Parathyroid adenoma (tissue), 2 donors: Measurements from ENCODE around the gene NIN.

ENCODE experiments used
- H2AFZ ChIP-seq: fragments of 300-600 bp; sonication (generic); one replicate; pipeline ENCODE4 v1.7.0; 2017; ENCODE audit warnings: antibody characterized with exemption, mild to moderate bottlenecking
- H3K27ac ChIP-seq: fragments of 300-600 bp; sonication (generic); one replicate; pipeline ENCODE4 v1.7.0; 2017
- H3K27me3 ChIP-seq: fragments of 300-600 bp; sonication (generic); one replicate; pipeline ENCODE4 v1.7.0; 2017; ENCODE audit warnings: low read length; ENCODE audit not compliant: control insufficient read depth, insufficient read depth
- H3K36me3 ChIP-seq: fragments of 300-600 bp; sonication (generic); one replicate; pipeline ENCODE4 v1.7.0; 2017; ENCODE audit warnings: low read length; ENCODE audit not compliant: control insufficient read depth, insufficient read depth
- H3K4me1 ChIP-seq: fragments of 300-600 bp; sonication (generic); one replicate; pipeline ENCODE4 v1.7.0; 2017; ENCODE audit warnings: control low read depth
- H3K4me2 ChIP-seq: fragments of 300-600 bp; sonication (generic); one replicate; pipeline ENCODE4 v1.7.0; 2017; ENCODE audit warnings: low read length
- H3K4me3 ChIP-seq: fragments of 300-600 bp; sonication (generic); one replicate; pipeline ENCODE4 v1.7.0; 2017; ENCODE audit warnings: low read depth, low read length
- H3K79me2 ChIP-seq: fragments of 300-600 bp; sonication (generic); one replicate; pipeline ENCODE4 v1.7.0; 2017; ENCODE audit warnings: control low read depth
- H3K9ac ChIP-seq: fragments of 300-600 bp; sonication (generic); one replicate; pipeline ENCODE4 v1.7.0; 2017; ENCODE audit warnings: mild to moderate bottlenecking
- H3K9me3 ChIP-seq: fragments of 300-600 bp; sonication (generic); one replicate; pipeline ENCODE4 v1.7.0; 2017; ENCODE audit warnings: low read length; ENCODE audit not compliant: control insufficient read depth
- TF ChIP-seq, protein P1 (sequence below): fragments of 300-600 bp; sonication (generic); IDR thresholded peaks from one replicate; pipeline ENCODE4 v1.7.0; 2017; ENCODE audit warnings: antibody characterized with exemption, mild to moderate bottlenecking
- donor health status: primary hyperparathyroidism.

NIN gene

DNA sequence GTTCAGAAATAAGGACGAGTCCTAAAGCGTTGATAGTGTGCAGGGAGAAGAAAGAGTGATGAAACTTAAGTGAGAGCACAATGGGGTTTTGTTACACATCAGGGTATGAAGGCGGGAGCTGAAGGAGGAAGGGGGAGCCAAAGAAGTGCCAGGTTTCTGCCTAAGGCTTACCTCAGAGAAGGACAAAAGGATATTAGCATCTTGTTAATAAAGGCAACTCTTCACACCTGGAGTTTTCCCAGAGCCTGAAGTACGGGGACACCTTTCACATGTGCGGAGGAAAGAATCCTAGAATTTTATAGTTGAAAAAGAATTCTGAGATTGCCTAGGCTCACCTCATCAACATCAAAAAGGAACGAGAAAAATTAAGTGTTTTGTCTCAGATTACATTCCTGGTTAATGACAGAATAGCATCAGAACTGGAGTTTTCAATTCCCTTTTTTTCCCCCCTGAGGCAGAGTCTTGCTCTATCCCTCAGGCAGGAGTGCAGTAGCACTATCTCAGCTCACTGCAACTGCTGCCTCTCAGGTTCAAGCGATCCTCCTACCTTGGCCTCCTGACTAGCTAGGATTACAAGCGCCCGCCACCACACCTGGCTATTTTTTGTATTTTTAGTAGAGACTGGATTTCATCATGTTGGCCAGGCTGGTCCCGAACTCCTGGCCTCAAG, 160.6 kb downstream of the NIN start:
- Histone ChIP-seq H3K4me3 (no peak overlapping the region), H3K9me3 (no peaks in the 10 kb centered on the region), H3K36me3 (no peaks in the 10 kb centered on the region), H2AFZ (no peak overlapping the region), H3K27ac (no peak overlapping the region), H3K79me2 (peaks cover 3% of the 10 kb centered on the region), H3K27me3 (no peaks in the 10 kb centered on the region), H3K4me2 (no peak overlapping the region), H3K9ac (no peak overlapping the region), H3K4me1 (no peaks in the 10 kb centered on the region)
- TF ChIP-seq, protein P1, sequence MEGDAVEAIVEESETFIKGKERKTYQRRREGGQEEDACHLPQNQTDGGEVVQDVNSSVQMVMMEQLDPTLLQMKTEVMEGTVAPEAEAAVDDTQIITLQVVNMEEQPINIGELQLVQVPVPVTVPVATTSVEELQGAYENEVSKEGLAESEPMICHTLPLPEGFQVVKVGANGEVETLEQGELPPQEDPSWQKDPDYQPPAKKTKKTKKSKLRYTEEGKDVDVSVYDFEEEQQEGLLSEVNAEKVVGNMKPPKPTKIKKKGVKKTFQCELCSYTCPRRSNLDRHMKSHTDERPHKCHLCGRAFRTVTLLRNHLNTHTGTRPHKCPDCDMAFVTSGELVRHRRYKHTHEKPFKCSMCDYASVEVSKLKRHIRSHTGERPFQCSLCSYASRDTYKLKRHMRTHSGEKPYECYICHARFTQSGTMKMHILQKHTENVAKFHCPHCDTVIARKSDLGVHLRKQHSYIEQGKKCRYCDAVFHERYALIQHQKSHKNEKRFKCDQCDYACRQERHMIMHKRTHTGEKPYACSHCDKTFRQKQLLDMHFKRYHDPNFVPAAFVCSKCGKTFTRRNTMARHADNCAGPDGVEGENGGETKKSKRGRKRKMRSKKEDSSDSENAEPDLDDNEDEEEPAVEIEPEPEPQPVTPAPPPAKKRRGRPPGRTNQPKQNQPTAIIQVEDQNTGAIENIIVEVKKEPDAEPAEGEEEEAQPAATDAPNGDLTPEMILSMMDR, result no peak
